ENCODE results near the gene E2F7. TPM values are rescaled to one million over a fixed set of nuclear protein-coding genes. Genes with fewer than 3 reads are reported as not detected.

E2F7 gene
- polyA plus RNA-seq, 1 donor from 2014 or later = 0.48 TPM

- no peaks in the 10 kb centered on the region for H3K9me2 ChIP-seq (ENCODE audit: insufficient read depth, low read length)
- no peaks in the 10 kb centered on the region for H3K27me3 ChIP-seq (ENCODE audit: insufficient read depth, low read depth, low read length)
- no peaks in the 10 kb centered on the region for H3K36me3 ChIP-seq (ENCODE audit: insufficient read depth, low read length)
- no peak overlapping the region for H3K4me2 ChIP-seq (ENCODE audit: low read length)
- H3K9ac ChIP-seq (ENCODE audit: low read length) = no peak overlapping the region
- no peaks in the 10 kb centered on the region for H3F3A ChIP-seq (ENCODE audit: insufficient read depth, low read length, poor library complexity, severe bottlenecking)
- no peaks in the 10 kb centered on the region for H3K9me3 ChIP-seq (ENCODE audit: low read length)
- no peak overlapping the region for H3K4me3 ChIP-seq (ENCODE audit: low read length)
- H4K20me1 ChIP-seq (ENCODE audit: insufficient read depth) = no peaks in the 10 kb centered on the region
- no peak overlapping the region for H3K27ac ChIP-seq (ENCODE audit: low read length)
- TF ChIP-seq POLR2AphosphoS5 (IDR thresholded peaks at IDR 0.05) (no peak), SMC3 (conservative IDR thresholded peaks at IDR 0.05; ENCODE audit: poor library complexity) (no peak), REST (IDR thresholded peaks at IDR 0.05; ENCODE audit: borderline replicate concordance) (no peak), EP300 (conservative IDR thresholded peaks at IDR 0.05; ENCODE audit: poor library complexity, severe bottlenecking) (no peak), RAD21 (conservative IDR thresholded peaks at IDR 0.05) (no peak), MXI1 (conservative IDR thresholded peaks at IDR 0.05; ENCODE audit: poor library complexity, severe bottlenecking) (no peak)
- no peak overlapping the region for H2AFZ ChIP-seq (ENCODE audit: low read depth, low read length)
- no peaks in the 10 kb centered on the region for H3K79me2 ChIP-seq (replicated peaks; ENCODE audit: insufficient read depth, low read length)
Observed at GRCh38 chr12:77053259-77053658, 12.1 kb downstream of the E2F7 start.

- H3K79me2 ChIP-seq (replicated peaks; ENCODE audit: insufficient read depth, low read length) = no peaks in the 10 kb centered on the region
- H3K36me3 ChIP-seq (ENCODE audit: insufficient read depth, low read length) = no peaks in the 10 kb centered on the region
- no peaks in the 10 kb centered on the region for H3F3A ChIP-seq (ENCODE audit: insufficient read depth, low read length, poor library complexity, severe bottlenecking)
- H2AFZ ChIP-seq (ENCODE audit: low read depth, low read length) = no peak overlapping the region
- H3K9me2 ChIP-seq (ENCODE audit: insufficient read depth, low read length) = no peaks in the 10 kb centered on the region
- no peaks in the 10 kb centered on the region for H4K20me1 ChIP-seq (ENCODE audit: insufficient read depth)
- no peak overlapping the region for H3K4me2 ChIP-seq (ENCODE audit: low read length)
- no peak overlapping the region for H3K4me3 ChIP-seq (ENCODE audit: low read length)
- no peaks in the 10 kb centered on the region for H3K9me3 ChIP-seq (ENCODE audit: low read length)
- no peak overlapping the region for H3K9ac ChIP-seq (ENCODE audit: low read length)
- no peak for TF ChIP-seq TAF1 (IDR thresholded peaks at IDR 0.05; ENCODE audit: low read depth)
- TF ChIP-seq CTCF (IDR thresholded peaks at IDR 0.05; ENCODE audit: poor library complexity, severe bottlenecking) = peak; percentile 80
- TF ChIP-seq EZH2 (IDR thresholded peaks at IDR 0.05; ENCODE audit: borderline replicate concordance, insufficient read depth, low read length, poor library complexity, severe bottlenecking) = no peak
- no peak for TF ChIP-seq POLR2AphosphoS5 (IDR thresholded peaks at IDR 0.05)
- TF ChIP-seq SMC3 (conservative IDR thresholded peaks at IDR 0.05; ENCODE audit: poor library complexity) = peak; percentile 82
- TF ChIP-seq MXI1 (conservative IDR thresholded peaks at IDR 0.05; ENCODE audit: poor library complexity, severe bottlenecking) = no peak
- no peak for TF ChIP-seq EP300 (conservative IDR thresholded peaks at IDR 0.05; ENCODE audit: poor library complexity, severe bottlenecking)
- TF ChIP-seq RAD21 (conservative IDR thresholded peaks at IDR 0.05) = peak; percentile 75
- TF ChIP-seq REST (IDR thresholded peaks at IDR 0.05; ENCODE audit: borderline replicate concordance) = no peak
- no peak overlapping the region for H3K27ac ChIP-seq (ENCODE audit: low read length)
- H3K27me3 ChIP-seq (ENCODE audit: insufficient read depth, low read depth, low read length) = no peaks in the 10 kb centered on the region
Observed at GRCh38 chr12:77049767-77050353, 15.5 kb downstream of the E2F7 start.

All from neural cell (in vitro differentiated cells).